NCI-H524 (cell line): ENCODE data around the gene MED16.
A peak's percentile ranks its signal among the peaks of the same experiment; 100 is the strongest.
"Not testable (repeated sequence)": the region's sequence is repeated elsewhere in the genome, so short reads cannot be mapped to it uniquely, and the experiment has no call there.

ENCODE experiments used
- DNase-seq, 2 experiments: peaks; one replicate each; lab custom pipeline; 2025; lab: John Stamatoyannopoulos, UW

MED16 gene

DNA sequence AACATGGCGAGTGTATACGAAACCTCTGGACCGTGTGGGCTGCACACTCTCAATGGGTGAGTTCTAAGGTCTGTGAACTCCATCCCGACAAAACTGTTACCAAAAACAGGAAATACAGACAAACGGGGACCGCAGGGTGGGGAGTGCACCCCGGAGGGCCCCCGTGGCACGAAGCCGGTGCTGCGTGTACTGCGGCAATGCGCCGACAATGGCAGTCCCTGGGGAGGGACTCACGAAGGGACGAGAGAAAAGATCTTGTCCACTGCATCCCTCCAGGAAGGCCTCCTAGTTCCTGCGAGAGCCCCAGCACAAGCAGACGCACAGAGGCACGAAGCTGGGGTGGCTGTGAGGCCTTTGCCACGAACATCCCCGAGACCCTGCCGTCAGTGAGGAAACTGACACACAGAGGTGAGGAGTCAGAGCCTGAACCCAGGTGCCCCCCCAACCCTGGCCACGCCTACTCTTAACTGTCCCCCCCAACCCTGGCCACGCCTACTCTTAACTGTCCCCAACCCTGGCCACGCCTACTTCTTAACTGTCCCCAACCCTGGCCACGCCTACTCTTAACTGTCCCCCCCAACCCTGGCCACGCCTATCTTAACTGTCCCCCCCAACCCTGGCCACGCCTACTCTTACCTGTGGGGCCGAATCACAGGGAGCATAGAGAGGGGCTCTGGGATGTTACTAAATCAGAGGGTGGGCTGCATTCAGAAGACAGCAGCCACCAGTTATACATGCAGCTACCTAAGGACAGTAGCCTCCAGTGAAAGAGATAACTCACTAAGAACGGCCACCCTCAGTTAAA lies 4.2 kb downstream of the MED16 start:
- DNase-seq = no peak

DNA sequence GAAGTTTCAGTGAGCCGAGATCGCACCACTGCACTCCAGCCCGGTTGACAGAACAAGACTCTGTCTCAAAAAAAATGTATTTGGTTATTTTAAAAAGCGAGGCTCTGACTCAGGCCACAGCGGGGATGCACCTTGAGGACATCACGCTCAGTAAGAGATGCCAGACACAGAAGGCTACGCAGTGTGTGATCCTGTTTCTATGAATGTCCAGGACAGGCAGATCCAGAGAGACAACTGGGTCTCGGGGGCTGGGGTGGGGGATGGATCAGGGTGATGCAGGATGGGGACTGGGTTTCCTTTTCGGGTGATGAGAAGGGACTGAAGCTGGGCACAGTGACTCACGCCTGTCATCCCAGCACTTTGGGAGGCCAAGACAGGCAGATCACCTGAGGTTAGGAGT lies 5.4 kb downstream of the MED16 start:
- DNase-seq = no peak

DNA sequence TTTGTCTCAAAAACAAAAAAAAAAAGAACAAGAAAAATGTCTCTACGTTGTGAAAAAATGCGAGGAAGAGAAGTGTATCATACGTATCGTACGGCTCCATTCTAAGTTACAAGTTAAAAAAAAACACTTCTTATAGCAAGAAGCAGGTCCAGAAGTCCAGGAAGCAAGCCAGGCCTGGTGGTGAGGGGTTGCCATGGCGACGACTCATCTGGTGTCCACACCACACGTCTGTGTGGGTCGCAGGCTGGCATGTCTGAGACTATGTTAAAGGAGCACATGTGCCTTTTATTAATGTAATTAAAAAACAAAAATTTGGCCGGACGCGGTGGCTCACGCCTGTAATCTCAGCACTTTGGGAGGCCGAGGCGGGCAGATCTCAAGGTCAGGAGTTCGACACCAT lies 5.9 kb downstream of the MED16 start:
- no peak for DNase-seq

DNA sequence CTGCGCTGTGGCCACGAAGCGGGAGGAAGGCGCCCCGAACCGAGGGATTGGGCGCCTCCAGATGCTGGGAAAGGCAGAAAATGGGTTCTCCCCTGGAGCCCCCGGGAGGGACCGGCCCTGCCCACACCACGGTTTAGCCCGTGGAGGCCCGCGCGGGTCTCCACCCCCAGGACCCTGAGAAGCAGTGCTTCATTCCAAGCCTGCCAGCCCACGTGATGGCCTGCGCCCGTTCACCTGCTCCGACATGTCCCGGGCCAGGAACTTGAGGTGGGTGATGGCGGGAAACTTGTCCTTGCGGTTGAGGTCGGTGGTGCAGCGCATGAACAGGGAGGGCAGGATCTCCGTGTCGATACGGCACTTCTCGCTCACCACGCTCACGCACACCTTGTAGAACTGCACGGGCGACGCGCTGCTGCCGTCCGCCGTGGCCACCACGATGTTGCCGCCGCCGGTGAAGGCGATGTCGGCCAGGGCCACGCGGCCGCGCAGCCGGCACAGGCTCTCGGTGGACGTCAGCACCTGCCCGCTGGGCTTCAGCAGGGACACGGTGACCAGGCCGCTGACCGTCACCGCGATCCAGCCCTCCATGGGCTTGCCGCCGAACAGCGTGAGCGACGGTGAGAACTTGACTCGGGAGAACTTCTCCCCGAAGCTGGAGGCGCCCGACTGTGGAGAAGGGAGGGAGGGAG lies 7.3 kb downstream of the MED16 start:
- no peak for DNase-seq

DNA sequence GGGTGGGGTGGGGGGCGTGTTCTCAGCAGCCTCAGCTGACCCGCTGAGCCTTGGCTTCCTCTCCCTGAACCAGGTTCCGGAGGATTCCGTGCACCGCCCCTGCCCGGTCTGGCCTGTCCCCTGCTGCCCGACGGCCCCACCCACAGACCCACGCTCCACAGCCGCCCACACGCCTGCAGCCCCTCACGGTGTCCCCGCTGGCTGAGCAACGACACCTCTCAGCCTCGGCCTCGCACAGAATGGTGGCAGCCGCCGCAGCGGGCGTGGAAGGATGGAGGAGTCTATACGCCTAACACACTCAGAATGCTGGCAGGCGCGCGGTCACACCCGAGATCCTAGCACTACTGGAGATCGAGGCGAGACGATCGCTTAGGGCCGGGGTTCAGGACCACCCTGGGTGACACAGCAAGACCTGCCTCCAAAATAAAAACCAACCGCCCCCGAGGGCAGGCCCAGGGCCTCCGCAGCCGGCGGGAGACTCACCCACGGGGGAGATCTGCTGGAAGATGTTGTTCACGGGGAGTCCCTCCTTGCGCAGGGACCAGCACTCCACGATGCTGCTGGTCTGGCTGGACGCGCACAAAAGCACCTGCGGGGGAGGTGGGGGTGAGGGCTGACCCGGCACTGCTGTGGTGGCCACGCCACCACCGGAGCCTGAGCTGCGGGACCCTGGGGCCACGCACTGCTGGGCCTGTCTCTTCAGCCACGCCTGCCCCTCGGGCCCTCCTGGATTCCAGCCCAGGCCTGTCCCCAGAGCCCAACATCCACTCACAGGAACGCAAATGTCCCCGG lies 8.4 kb downstream of the MED16 start:
- DNase-seq = no peak

DNA sequence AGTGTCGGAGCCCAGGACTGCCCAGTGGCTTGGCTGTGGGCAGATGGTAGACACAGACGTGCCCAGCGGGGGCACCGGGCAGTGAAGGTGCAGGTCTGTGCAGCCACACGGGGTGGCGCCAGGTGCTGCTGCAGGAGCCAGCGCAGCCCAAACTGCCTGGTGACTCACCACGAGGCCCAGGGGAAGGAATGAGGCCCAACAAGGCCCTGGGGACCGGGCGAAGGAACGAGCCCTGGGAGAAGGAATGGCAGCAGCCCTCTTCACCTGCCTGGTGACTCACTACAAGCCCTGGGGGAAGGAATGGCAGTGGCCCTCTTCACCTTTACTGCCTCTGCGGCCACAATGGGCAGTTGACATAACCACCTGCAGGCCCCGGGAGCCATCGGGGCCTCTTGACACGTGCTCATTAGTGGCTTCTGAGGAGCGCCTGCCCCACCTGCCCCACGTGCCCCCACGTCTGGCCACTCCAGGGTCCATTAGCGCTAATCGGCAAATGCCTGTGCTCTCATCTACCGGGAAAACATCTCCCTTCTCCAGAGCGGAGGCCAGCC lies 9.3 kb downstream of the MED16 start:
- peak in 1 of 2 experiments; percentile 78 for DNase-seq

DNA sequence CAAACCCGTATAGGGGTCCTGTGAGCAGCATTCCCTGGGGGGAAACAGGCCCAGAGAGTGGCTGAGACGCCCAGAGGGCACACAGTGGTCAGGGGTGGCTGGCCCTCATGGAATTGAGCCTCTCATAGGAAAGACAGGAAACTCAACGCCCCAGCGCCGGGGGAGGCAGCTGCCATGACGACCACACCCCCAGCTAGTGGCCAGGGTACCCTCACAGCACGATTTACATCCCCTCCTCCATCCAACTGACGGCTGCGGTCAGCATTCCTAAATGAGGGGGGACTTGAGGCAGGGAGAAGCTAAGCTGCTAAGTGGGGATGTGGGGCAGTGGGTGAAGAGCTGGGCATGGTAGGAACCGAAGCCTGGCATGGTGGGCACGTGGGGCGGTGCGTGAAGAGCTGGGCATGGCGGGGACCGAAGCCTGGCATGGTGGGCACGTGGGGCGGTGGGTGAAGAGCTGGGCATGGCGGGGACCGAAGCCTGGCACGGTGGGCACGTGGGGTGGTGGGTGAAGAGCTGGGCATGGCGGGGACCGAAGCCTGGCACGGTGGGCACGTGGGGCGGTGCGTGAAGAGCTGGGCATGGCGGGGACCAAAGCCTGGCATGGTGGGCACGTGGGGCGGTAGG lies 10.0 kb downstream of the MED16 start:
- DNase-seq = no peak

DNA sequence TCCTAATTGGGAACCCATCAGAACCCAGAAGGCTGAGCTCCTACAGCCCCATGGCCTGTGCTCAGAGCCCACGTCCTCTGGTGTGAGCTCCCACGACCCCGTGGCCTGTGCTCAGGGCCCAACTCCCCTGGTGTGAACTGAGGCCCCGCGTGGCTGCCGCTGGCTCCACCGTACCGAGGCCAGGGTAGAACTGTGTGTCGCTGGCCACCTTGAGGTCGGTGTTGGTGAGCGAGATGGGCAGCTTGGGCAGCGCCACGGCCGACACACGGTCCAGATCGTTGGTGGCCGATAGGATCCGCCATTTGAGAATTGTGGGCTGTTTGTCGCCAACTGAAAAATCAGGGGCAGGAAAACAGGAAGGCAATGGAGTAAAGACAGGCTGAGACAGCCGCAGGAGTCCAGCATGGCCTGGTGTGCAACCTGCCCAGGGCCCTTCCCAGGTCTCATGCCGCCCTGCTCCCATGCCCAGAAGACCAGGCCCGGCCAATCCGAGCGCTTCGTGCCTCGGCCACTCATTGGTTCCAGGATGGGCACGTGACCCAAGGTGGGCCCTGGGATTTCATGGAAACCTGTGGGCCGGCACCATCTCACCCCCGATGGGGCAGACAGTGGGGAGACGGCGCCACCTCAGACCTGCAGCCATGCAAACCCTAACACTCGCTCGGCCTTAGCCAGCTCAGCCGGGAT lies 11.5 kb downstream of the MED16 start:
- no peak for DNase-seq

DNA sequence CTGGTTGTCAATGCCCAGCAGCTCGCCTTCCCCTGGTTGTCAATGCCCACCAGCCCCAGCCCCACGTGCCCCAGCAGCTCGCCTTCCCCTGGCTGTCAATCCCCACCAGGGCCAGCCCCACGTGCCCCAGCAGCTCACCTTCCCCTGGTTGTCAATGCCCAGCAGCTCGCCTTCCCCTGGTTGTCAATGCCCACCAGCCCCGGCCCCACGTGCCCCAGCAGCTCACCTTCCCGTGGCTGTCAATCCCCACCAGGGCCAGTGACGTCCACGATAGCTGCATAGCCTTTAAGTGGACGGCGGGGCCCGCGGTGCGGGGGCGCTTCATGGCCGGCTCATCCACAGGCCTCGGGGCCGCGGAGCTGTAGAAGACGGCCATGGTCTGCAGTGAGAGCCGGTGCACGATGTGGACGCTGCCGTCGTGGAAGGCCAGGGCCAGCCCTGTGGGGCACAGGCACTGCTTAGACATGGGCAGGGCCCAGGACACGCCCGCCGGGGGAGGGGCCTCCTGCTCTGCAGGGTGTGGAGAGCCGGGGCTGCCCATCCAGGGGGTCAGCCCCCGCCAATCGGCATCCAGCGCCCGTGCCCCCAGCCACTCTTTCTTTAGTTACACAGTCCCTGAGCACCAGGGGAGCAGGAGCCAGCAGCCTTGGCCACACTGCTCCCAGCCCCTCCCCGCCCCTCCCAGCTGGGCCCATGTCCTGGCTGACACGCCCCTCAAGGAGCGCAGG lies 13.1 kb downstream of the MED16 start:
- DNase-seq = no peak

DNA sequence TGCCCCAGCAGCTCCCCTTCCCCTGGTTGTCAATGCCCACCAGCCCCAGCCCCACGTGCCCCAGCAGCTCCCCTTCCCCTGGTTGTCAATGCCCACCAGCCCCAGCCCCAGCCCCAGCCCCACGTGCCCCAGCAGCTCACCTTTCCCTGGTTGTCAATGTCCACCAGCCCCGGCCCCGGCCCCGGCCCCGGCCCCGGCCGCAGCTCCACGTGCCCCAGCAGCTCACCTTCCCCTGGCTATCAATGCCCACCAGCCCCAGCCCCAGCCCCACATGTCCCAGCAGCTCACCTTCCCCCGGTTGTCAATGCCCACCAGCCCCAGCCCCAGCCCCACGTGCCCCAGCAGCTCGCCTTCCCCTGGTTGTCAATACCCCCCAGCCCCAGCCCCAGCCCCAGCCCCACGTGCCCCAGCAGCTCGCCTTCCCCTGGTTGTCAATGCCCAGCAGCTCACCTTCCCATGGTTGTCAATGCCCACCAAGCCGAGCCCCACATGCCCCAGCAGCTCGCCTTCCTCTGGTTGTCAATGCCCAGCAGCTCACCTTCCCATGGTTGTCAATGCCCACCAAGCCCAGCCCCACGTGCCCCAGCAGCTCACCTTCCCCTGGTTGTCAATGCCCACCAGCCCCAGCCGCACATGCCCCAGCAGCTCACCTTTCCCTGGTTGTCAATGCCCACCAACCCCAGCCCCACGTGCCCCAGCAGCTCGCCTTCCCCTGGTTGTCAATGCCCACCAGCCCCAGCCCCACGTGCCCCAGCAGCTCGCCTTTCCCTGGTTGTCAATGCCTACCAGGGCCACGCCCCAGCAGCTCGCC lies 14.0 kb downstream of the MED16 start:
- not testable (repeated sequence) for DNase-seq

DNA sequence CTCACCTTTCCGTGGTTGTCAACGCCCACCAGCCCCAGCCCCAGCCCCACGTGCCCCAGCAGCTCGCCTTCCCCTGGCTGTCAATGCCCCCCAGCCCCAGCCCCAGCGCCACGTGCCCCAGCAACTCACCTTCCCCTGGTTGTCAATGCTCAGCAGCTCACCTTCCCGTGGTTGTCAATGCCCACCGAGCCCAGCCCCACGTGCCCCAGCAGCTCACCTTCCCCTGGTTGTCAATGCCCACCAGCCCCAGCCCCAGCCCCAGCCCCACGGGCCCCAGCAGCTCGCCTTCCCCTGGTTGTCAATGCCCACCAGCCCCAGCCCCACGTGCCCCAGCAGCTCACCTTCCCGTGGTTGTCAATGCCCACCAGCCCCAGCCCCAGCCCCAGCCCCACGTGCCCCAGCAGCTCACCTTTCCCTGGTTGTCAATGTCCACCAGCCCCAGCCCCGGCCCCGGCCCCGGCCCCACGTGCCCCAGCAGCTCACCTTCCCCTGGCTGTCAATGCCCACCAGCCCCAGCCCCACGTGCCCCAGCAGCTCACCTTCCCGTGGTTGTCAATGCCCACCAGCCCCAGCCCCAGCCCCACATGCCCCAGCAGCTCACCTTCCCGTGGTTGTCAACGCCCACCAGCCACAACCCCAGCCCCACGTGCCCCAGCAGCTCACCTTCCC lies 14.9 kb downstream of the MED16 start:
- DNase-seq = not testable (repeated sequence)

DNA sequence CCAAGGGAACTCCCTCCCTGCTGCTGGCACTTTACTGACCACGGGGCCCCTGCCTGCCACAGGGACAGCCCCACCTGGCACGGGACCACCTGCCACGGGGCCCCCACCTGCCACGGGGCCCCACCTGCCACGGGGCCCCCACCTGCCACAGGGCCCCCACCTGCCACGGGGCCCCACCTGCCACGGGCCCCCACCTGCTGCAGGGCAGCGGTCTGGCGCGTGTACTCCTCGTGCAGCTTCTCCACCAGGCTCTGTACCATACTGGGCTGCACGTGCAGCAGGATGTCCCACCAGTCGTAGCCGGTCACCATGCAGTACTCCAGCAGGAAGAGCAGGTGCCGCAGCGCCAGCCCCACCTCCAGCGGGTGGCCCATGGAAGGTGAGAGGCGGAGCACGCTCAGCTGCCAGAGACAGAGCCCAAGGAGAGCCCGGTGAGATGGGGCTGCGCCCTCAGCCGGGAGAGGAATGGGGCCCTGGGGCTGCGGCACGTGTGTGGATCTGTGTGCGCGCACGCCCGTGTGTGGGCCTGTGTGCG lies 16.1 kb downstream of the MED16 start:
- no peak for DNase-seq

DNA sequence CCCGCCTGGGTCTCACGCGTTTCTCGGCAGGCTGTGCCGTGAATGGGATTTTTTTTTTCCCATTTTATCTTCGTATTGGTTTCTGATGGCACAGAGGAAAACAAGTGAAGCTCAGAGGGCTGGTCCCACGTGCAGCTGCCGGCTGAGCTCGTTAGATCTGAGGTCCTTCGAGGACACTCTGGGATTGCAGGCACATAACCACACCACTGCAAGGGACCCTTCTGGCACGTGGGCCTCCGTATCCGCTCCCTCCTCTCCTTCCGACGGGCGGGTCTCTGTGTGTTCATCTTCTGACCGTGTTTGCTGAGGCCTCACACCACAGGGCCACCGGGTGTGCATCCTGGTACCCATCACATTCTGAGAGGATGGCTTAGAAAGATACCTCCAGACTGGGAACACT lies 16.9 kb downstream of the MED16 start:
- DNase-seq = no peak

DNA sequence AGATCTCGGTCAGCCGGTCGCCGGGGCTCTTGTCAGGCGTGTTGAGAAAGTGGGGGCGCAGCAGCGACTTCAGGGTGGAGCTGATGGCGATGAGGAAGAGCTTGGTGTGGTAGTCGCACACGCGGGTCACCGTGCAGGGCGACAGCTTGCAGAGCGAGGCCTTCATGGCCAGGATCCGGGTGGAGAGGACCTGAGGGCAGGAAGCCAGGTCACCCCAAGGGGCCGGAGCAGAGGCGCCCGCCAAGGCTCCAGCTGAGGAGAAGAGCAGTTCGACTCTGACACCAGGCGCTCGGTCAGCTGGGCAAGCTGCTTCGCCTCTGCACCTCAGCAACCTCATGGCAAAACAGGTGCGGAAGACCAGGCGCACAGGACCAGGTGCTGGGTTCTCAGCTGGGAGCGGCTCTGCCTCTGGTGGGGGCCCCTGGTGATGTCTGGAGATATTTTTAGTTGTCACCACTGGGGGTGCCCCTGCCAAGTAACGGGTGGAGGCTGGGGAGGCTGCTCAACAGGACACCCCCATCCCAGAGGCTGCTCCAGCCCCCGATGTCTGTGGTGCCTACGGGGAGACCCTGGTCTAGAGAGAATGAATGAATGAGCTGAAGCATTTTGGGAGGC lies 17.6 kb downstream of the MED16 start:
- DNase-seq = no peak

DNA sequence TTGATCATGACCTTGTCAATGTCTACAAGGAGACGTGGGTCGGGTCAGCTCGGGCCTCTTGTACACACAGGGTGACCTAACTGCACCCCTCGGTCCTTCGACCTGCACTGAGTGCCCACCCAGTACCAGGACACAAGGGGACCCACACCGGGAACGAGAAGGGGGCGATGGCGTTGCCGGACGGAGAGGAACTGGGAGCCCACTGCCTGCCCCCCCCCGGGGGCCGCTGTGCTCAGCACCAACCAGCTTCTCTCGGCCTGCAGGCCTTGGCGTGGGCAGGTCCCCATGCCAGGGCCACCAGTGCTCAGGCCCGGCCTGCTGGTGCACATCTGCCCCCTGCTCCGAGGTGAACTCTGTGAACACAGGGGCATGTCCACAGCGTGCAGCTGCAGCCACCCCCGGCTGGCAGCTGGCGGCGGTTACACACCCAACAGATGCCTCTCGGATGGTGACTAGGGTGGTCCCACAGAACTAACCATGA lies 19.4 kb downstream of the MED16 start:
- no peak for DNase-seq

DNA sequence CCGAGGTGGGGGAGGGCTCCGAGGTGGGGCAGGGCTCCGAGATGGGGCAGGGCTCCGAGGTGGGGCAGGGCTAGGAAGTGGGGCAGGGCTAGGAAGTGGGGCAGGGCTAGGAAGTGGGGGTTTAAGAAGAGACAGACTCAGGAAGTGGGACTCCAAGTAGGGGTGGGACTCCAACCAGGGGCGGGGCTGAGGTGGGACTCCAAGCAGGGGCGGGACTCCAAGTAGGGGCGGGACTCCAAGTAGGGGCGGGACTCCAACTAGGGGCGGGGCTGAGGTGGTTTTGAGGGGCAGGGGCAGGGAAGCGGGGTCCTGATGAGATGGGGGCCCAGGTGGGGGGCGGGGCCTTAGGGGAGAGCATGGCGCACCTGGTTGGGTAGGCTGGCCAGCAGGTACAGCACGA lies 19.9 kb downstream of the MED16 start:
- DNase-seq = no peak

DNA sequence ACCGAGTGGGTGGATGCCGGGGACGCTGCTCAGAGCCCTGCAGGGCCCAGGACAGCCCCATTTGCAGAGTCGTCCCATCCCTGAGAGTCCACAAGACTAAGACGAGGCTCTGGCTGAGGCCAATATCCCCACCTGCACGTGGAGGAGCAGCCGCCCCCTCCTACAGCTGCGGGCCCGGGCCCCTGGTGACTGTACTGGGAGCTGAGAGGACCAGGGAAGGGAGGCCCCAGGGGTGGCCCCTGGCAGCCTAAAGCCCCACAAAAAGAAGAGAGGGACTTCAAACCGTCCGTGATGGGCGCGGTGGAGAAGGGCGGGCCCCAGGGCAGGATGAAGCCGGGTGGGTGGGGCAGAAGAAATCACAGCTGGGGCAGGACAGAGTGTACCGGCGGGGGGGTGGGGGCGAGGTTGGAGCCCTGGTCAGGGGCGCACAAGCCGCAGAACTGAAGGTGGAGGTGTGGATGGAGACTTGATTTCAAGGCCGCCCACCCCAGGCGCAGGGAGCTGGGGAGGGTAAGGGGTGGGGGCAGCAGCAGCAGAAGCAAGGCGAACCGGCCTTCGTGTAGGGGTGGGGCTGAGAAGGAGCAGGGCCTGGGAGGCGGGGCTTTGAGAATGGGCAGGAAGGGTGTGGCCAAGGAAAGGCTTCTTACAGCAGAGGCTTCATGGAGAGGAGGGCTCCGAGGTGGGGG lies 20.6 kb downstream of the MED16 start:
- DNase-seq = no peak
